ENCODE results near the gene MLLT11.
"Not testable (repeated sequence)": the region's sequence is repeated elsewhere in the genome, so short reads cannot be mapped to it uniquely, and the experiment has no call there.

DNA sequence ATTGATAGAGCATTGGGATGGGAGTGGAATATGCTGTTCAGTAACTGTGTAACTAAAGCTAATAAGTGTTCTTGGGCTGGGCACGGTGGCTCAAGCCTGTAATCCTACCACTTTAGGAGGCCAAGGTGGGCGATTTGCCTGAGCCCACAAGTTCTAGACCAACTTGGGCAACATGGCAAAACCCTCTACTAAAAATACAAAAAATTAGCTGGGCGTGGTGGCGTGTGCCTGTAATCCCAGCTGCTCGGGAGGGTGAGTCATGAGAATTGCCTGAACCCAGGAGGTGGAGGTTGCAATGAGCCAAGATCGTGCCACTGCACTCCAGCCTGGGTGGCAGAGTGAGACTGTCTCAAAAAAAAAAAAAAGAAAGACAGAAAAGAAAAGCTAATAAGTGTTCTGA is 37.2 kb downstream of the MLLT11 start:
- TF ChIP-seq, protein P1, sequence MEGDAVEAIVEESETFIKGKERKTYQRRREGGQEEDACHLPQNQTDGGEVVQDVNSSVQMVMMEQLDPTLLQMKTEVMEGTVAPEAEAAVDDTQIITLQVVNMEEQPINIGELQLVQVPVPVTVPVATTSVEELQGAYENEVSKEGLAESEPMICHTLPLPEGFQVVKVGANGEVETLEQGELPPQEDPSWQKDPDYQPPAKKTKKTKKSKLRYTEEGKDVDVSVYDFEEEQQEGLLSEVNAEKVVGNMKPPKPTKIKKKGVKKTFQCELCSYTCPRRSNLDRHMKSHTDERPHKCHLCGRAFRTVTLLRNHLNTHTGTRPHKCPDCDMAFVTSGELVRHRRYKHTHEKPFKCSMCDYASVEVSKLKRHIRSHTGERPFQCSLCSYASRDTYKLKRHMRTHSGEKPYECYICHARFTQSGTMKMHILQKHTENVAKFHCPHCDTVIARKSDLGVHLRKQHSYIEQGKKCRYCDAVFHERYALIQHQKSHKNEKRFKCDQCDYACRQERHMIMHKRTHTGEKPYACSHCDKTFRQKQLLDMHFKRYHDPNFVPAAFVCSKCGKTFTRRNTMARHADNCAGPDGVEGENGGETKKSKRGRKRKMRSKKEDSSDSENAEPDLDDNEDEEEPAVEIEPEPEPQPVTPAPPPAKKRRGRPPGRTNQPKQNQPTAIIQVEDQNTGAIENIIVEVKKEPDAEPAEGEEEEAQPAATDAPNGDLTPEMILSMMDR (IDR thresholded peaks at IDR 0.05) = not testable (repeated sequence)
- not testable (repeated sequence) for TF ChIP-seq POLR2A (IDR thresholded peaks at IDR 0.05)

All from right lobe of liver (tissue), 4 donors.